SU-DHL-6 (cell line): ENCODE results near the gene MCEE.

ENCODE experiments used
- H2AFZ ChIP-seq: fragments of 200-600 bp; sonication (generic); 2 replicates; pipeline ENCODE4 v1.6.1; 2014; ENCODE audit warnings: low read depth, mild to moderate bottlenecking, moderate library complexity, mixed read lengths, antibody characterized with exemption, low read length; ENCODE audit not compliant: severe bottlenecking
- H3F3A ChIP-seq: fragments of 200-600 bp; shearing (Covaris generic); 2 replicates; pipeline ENCODE4 v1.6.0; 2016; ENCODE audit warnings: antibody characterized with exemption, mild to moderate bottlenecking; ENCODE audit not compliant: insufficient read depth
- H3K27ac ChIP-seq: fragments of 200-600 bp; sonication (generic); 2 replicates; pipeline ENCODE4 v1.5.1; 2016; ENCODE audit warnings: low read depth, mild to moderate bottlenecking, low read length, moderate library complexity, mixed read lengths
- H3K27me3 ChIP-seq: fragments of 200-600 bp; sonication (generic), shearing (Covaris generic); 2 replicates; pipeline ENCODE4 v1.6.0; 2014; ENCODE audit warnings: mild to moderate bottlenecking, low read length
- H3K36me3 ChIP-seq: fragments of 200-600 bp; sonication (generic); 2 replicates; pipeline ENCODE4 v1.6.1; 2014; ENCODE audit warnings: mild to moderate bottlenecking, low read length, mixed read lengths
- H3K4me2 ChIP-seq: fragments of 300-600, 200-600 bp; shearing (Covaris generic), sonication (generic); 2 replicates; pipeline ENCODE4 v1.6.0; 2014; ENCODE audit warnings: low read length, low read depth, mild to moderate bottlenecking; ENCODE audit not compliant: poor library complexity, severe bottlenecking
- H3K4me3 ChIP-seq: fragments of 200-600 bp; sonication (generic); 2 replicates; pipeline ENCODE4 v1.5.1; 2014; ENCODE audit warnings: antibody characterized with exemption, low read length, mild to moderate bottlenecking, mixed read lengths; ENCODE audit not compliant: insufficient read depth, poor library complexity, severe bottlenecking
- H3K79me2 ChIP-seq: fragments of 200-600 bp; sonication (generic); 2 replicates; pipeline ENCODE4 v1.6.1; 2014; ENCODE audit warnings: mild to moderate bottlenecking, low read length, moderate library complexity; ENCODE audit not compliant: insufficient read depth
- H3K9ac ChIP-seq: fragments of 200-600 bp; sonication (generic); 2 replicates; pipeline ENCODE4 v1.7.0; 2014; ENCODE audit warnings: mild to moderate bottlenecking, low read length
- H3K9me2 ChIP-seq: fragments of 200-600 bp; sonication (generic); replicated peaks from 2 replicates; pipeline ENCODE4 v1.6.1; 2014; ENCODE audit warnings: low read length; ENCODE audit not compliant: insufficient read depth
- H3K9me3 ChIP-seq: fragments of 200-600 bp; sonication (generic); 2 replicates; pipeline ENCODE4 v1.6.1; 2014; ENCODE audit warnings: low read length, mixed read lengths; ENCODE audit not compliant: insufficient read depth
- H4K20me1 ChIP-seq: fragments of 200-600 bp; sonication (generic); 2 replicates; pipeline ENCODE4 v1.6.1; 2014; ENCODE audit warnings: low read depth, mild to moderate bottlenecking, antibody characterized with exemption, low read length, moderate library complexity, mixed read lengths
- EZH2phosphoT487 ChIP-seq: fragments of 200-600 bp; sonication (generic), shearing (Covaris generic); conservative IDR thresholded peaks from 2 replicates; pipeline ENCODE4 v1.6.1; 2018; ENCODE audit warnings: mild to moderate bottlenecking, antibody characterized with exemption, low read length, moderate library complexity, mixed read lengths
- TF ChIP-seq, protein P1 (sequence below): fragments of 200-600 bp; sonication (generic); IDR thresholded peaks from one replicate; pipeline ENCODE4 v1.5.1; 2017; ENCODE audit warnings: antibody characterized with exemption, mild to moderate bottlenecking, low read length, moderate library complexity; ENCODE audit not compliant: insufficient read depth, poor library complexity, severe bottlenecking

Gene MCEE

DNA sequence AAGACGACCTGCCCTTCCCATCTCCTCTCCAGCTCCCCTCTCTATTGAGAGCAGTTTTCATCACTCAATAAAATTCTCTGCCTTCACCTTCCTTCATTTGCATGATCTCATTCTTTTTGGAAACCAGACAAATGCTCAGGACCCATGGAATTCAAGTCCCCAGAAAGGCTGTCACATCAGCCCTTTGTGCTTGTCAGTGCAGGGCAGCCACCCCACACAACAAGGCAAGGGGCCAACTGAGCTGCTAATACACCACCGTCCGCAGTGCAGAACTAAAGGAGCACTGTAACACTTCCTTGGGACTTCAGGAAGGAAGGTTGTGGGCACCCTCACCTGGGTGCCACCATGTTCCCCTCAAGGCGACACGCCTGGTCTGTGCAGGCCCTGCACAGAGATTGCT, 26.2 kb downstream of the MCEE start:
- H3K9me2 ChIP-seq, result no peaks in the 10 kb centered on the region
- H3K9me3 ChIP-seq, result no peaks in the 10 kb centered on the region
- no peak overlapping the region for H3K9ac ChIP-seq
- H3K27ac ChIP-seq, result no peak overlapping the region
- no peaks in the 10 kb centered on the region for H4K20me1 ChIP-seq
- no peaks in the 10 kb centered on the region for H3K36me3 ChIP-seq
- H3K79me2 ChIP-seq, result no peaks in the 10 kb centered on the region
- no peak overlapping the region for H3K4me3 ChIP-seq
- H3K27me3 ChIP-seq, result no peaks in the 10 kb centered on the region
- TF ChIP-seq EZH2phosphoT487, result no peak
- TF ChIP-seq, protein P1, sequence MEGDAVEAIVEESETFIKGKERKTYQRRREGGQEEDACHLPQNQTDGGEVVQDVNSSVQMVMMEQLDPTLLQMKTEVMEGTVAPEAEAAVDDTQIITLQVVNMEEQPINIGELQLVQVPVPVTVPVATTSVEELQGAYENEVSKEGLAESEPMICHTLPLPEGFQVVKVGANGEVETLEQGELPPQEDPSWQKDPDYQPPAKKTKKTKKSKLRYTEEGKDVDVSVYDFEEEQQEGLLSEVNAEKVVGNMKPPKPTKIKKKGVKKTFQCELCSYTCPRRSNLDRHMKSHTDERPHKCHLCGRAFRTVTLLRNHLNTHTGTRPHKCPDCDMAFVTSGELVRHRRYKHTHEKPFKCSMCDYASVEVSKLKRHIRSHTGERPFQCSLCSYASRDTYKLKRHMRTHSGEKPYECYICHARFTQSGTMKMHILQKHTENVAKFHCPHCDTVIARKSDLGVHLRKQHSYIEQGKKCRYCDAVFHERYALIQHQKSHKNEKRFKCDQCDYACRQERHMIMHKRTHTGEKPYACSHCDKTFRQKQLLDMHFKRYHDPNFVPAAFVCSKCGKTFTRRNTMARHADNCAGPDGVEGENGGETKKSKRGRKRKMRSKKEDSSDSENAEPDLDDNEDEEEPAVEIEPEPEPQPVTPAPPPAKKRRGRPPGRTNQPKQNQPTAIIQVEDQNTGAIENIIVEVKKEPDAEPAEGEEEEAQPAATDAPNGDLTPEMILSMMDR, result no peak
- no peaks in the 10 kb centered on the region for H3F3A ChIP-seq
- H3K4me2 ChIP-seq, result no peak overlapping the region
- H2AFZ ChIP-seq, result no peak overlapping the region

DNA sequence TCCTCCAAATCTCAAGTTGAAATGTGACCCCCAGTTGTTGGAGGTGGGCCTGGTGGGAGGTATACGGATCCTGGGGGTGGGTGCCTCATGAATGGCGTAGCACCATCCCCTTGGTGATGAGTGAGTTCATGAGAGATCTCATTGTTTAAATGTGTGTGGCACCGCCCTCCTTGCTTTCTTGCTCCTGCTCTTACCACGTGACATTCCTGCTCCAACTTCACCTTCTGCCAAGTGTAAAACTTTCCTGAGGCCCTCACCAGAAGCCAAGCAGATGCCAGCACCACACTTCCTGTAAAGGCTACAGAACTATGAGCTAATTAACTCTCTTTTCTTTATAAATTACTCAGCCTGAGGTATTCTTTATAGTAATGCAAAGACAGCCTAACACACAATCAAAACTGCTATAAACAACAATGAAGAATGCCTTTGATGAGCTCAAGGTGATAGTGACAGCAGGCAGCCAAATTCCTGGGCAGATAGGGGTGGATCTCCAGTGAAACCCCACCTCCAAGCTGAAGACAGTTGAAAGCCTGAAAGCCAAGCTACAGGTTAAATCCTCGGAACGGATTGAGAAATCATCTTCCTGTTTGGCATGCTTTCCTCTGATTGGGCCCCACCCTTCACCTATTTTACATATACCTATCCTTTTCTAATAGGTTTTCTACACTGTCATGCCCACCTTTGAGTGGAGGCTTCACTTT, 26.9 kb downstream of the MCEE start:
- H3K4me2 ChIP-seq, result no peak overlapping the region
- H3K4me3 ChIP-seq, result no peak overlapping the region
- H3K27ac ChIP-seq, result no peak overlapping the region
- H3K9me2 ChIP-seq, result no peaks in the 10 kb centered on the region
- no peak overlapping the region for H3K9ac ChIP-seq
- H2AFZ ChIP-seq, result no peak overlapping the region
- no peaks in the 10 kb centered on the region for H3F3A ChIP-seq
- TF ChIP-seq, protein P1, result no peak
- no peak for TF ChIP-seq EZH2phosphoT487
- no peaks in the 10 kb centered on the region for H3K36me3 ChIP-seq
- H3K9me3 ChIP-seq, result no peaks in the 10 kb centered on the region
- no peaks in the 10 kb centered on the region for H3K79me2 ChIP-seq
- no peaks in the 10 kb centered on the region for H3K27me3 ChIP-seq
- no peaks in the 10 kb centered on the region for H4K20me1 ChIP-seq

DNA sequence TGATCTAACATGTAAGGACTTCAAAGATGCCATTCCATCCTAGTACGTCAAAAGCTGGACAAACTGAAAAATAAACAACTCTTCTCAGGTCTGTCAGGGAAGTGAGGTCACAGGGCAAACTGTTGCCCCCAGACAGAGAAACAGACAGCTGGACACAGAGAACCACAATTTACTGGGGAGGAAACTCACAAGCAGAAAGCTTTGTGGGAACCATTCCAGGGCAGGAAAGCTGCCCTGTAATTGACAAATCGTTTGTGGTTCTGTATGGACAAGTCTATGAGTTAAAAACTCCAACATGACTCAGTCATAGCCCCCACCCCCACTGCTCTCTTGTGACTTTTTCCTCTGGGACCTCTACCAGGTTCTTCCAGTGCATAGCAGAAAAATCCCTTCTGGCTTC, 28.4 kb downstream of the MCEE start:
- no peak overlapping the region for H3K9ac ChIP-seq
- no peak overlapping the region for H3K4me3 ChIP-seq
- H2AFZ ChIP-seq, result no peak overlapping the region
- H3F3A ChIP-seq, result no peaks in the 10 kb centered on the region
- H4K20me1 ChIP-seq, result no peaks in the 10 kb centered on the region
- H3K9me2 ChIP-seq, result no peaks in the 10 kb centered on the region
- no peak overlapping the region for H3K4me2 ChIP-seq
- H3K36me3 ChIP-seq, result no peaks in the 10 kb centered on the region
- H3K27me3 ChIP-seq, result no peaks in the 10 kb centered on the region
- TF ChIP-seq, protein P1, result no peak
- TF ChIP-seq EZH2phosphoT487, result no peak
- H3K9me3 ChIP-seq, result no peaks in the 10 kb centered on the region
- no peak overlapping the region for H3K27ac ChIP-seq
- H3K79me2 ChIP-seq, result no peaks in the 10 kb centered on the region
